ENCODE measurements around the gene MEIS1. TPM values are rescaled to one million over a fixed set of nuclear protein-coding genes. Genes with fewer than 3 reads are reported as not detected.
A peak's percentile ranks its signal among the peaks of the same experiment; 100 is the strongest.

The MEIS1 gene
- total RNA-seq, 1 donor: 107 TPM

GRCh38 chr2:66431846-66432587, 2.9 kb upstream of the MEIS1 start:
- TF ChIP-seq CTCF (IDR thresholded peaks at IDR 0.05; ENCODE audit: insufficient read depth, low read depth, low read length): no peak
- H3K4me3 ChIP-seq (ENCODE audit: low read depth, low read length): peak overlapping the region; percentile 85
- DNase-seq (ENCODE audit: low read depth): peak; percentile 63

GRCh38 chr2:66432801-66433694, 1.9 kb upstream of the MEIS1 start:
- peak overlapping the region; percentile 85 for H3K4me3 ChIP-seq (ENCODE audit: low read depth, low read length)
- DNase-seq (ENCODE audit: low read depth): peak; percentile 98
- TF ChIP-seq CTCF (IDR thresholded peaks at IDR 0.05; ENCODE audit: insufficient read depth, low read depth, low read length): no peak

DNA sequence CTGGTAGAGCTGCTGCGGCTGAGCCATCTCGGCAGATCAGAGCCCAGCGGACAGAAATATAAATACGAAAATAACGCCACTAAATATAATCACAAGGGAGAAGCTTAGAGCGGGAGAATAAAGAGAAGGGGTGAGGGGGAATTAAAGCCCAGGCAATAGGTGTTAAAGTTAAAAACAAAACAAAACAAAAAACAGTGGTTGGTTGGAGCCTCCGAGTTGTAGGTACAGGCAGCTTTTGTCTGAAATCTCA, 1.3 kb upstream of the MEIS1 start:
- no peak for DNase-seq (ENCODE audit: low read depth)
- TF ChIP-seq CTCF (IDR thresholded peaks at IDR 0.05; ENCODE audit: insufficient read depth, low read depth, low read length): no peak
- H3K4me3 ChIP-seq (ENCODE audit: low read depth, low read length): peak overlapping the region; percentile 85

DNA sequence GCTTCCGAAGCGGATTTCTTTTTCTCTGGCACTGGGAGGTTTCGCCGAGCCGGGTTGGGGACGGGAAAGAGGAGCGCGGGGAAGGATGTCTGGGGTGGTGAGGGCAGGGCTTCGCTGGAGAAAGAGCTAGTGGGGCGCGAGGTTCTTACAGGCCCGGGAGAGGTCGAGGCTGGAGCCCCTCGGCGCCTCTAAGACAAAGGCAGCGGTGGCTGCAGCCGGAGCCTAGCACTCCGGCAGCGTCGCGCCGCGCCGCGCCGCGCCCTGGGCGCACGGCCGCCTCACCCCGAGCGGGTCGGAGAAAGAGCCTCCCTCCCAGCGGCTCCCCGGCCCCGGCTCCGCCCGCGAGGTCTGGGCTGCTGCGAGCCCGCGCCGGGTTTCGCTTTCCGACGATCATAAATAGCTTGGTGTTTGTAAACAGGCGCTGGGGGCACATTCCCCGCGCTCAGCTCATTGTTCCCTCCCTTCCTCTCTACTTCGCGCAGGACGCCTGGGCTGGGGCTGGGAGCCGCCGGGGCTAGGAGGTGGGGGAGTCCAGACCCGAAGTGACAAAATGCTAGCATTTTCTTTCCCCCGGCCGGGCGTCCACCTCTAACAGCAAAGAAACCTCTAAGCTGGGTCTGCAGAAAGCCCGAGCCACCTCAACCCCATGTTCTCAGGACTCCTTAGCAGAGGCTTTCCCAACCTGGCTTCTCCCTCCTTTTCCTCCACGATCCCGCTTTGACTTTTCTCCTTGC, 813 bp upstream of the MEIS1 start:
- TF ChIP-seq CTCF (IDR thresholded peaks at IDR 0.05; ENCODE audit: insufficient read depth, low read depth, low read length): no peak
- peak; percentile 90 for DNase-seq (ENCODE audit: low read depth)
- peak overlapping the region; percentile 85 for H3K4me3 ChIP-seq (ENCODE audit: low read depth, low read length)

DNA sequence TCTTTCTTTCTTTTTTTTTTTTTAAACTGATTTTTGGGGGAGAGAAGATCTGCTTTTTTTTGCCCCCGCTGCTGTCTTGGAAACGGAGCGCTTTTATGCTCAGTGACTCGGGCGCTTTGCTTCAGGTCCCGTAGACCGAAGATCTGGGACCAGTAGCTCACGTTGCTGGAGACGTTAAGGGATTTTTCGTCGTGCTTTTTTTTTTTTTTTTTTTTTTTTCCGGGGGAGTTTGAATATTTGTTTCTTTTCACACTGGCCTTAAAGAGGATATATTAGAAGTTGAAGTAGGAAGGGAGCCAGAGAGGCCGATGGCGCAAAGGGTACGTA, 587 bp downstream of the MEIS1 start:
- no peak for DNase-seq (ENCODE audit: low read depth)
- no peak for TF ChIP-seq CTCF (IDR thresholded peaks at IDR 0.05; ENCODE audit: insufficient read depth, low read depth, low read length)
- peak overlapping the region; percentile 85 for H3K4me3 ChIP-seq (ENCODE audit: low read depth, low read length)

GRCh38 chr2:66435963-66436362, 1.0 kb downstream of the MEIS1 start:
- H3K4me3 ChIP-seq (ENCODE audit: low read depth, low read length): peak overlapping the region; percentile 85
- no peak for TF ChIP-seq CTCF (IDR thresholded peaks at IDR 0.05; ENCODE audit: insufficient read depth, low read depth, low read length)
- DNase-seq (ENCODE audit: low read depth): no peak

Measured in fibroblast of villous mesenchyme (primary cell).